Caco-2 (cell line): ENCODE results near the gene STUM. TPM values are rescaled to one million over a fixed set of nuclear protein-coding genes. Genes with fewer than 3 reads are reported as not detected.
"Not testable (repeated sequence)": the region's sequence is repeated elsewhere in the genome, so short reads cannot be mapped to it uniquely, and the experiment has no call there.

Source experiments
- BruUV-seq: library from RNA; stranded (reverse); fragments of 400-500 nt; replicated peaks from 2 replicates; lab custom pipeline; 2021; lab: Mats Ljungman, UMichigan
- CTCF ChIA-PET: fragments of 300-600 bp; sonication (Branson Sonifier 250); formaldehyde crosslinking; loops from one replicate; lab custom pipeline; 2022; ENCODE audit warnings: antibody characterized with exemption; lab: Charles Lee
- POLR2A ChIA-PET: fragments of 300-600 bp; sonication (Branson Sonifier 250); formaldehyde crosslinking; loops from one replicate; lab custom pipeline; 2022; ENCODE audit warnings: antibody characterized with exemption; lab: Charles Lee
- DNase-seq, 2 experiments: peaks; one replicate each; pipeline versions ENCODE4 v3.0.0 to v3.0.0-alpha.2; 2020 to 2022
- H3K27me3 ChIP-seq: replicated peaks from 2 replicates; pipeline ENCODE4 v1.6.0; 2011; ENCODE audit warnings: low read length; ENCODE audit not compliant: control insufficient read depth, insufficient read depth
- H3K36me3 ChIP-seq: 2 replicates; pipeline ENCODE4 v1.5.1; 2011; ENCODE audit warnings: low read length; ENCODE audit not compliant: control insufficient read depth, insufficient read depth
- H3K4me1 ChIP-seq: fragments of 250-450 bp; sonication (Bioruptor Pico); 2 replicates; pipeline ENCODE4 v1.5.1; 2020; ENCODE audit warnings: mild to moderate bottlenecking
- H3K4me3 ChIP-seq: 2 replicates; pipeline ENCODE4 v1.5.1; 2011; ENCODE audit warnings: low read depth, mild to moderate bottlenecking, control low read depth, low read length
- H3K9me3 ChIP-seq: fragments of 250-450 bp; sonication (Bioruptor Pico); 2 replicates; pipeline ENCODE4 v1.5.1; 2020; ENCODE audit warnings: mild to moderate bottlenecking, moderate library complexity
- H3K27ac Mint-ChIP-seq: one replicate; pipeline ENCODE4 v1.8.0; 2022; ENCODE audit warnings: mixed read lengths; ENCODE audit not compliant: unreplicated experiment
- H3K27me3 Mint-ChIP-seq: one replicate; pipeline ENCODE4 v1.8.0; 2022; ENCODE audit warnings: mixed read lengths; ENCODE audit not compliant: insufficient read depth, unreplicated experiment
- H3K36me3 Mint-ChIP-seq: one replicate; pipeline ENCODE4 v1.8.0; 2022; ENCODE audit warnings: mild to moderate bottlenecking, mixed read lengths; ENCODE audit not compliant: insufficient read depth, unreplicated experiment
- H3K4me1 Mint-ChIP-seq: one replicate; pipeline ENCODE4 v1.8.0; 2022; ENCODE audit warnings: low read depth, mixed read lengths; ENCODE audit not compliant: unreplicated experiment
- H3K4me3 Mint-ChIP-seq: one replicate; pipeline ENCODE4 v1.8.0; 2022; ENCODE audit warnings: mild to moderate bottlenecking, moderate library complexity, mixed read lengths; ENCODE audit not compliant: unreplicated experiment
- H3K9me3 Mint-ChIP-seq: one replicate; pipeline ENCODE4 v1.8.0; 2022; ENCODE audit warnings: mixed read lengths; ENCODE audit not compliant: unreplicated experiment
- intact Hi-C: fragments of 100-400 bp; cut with micrococcal nuclease; formaldehyde crosslinking; loops from one replicate; pipeline ENCODE4 v1.10.0; 2022; ENCODE audit not compliant: unreplicated experiment
- total RNA-seq: library from RNA; stranded (reverse); gene quantifications from 2 replicates; pipeline ENCODE4 v1.2.3, GENCODE V29; 2022
- TF ChIP-seq, protein P1 (sequence below), 2 experiments: fragments of 200-600 bp in 1 of 2; IDR thresholded peaks; 1 replicate in 1 of 2; 2 replicates in 1 of 2; pipeline versions ENCODE4 v1.5.1 to v1.8.0; 2011 to 2022; ENCODE audit warnings: antibody characterized with exemption in 1 of 2, control low read depth in 1 of 2, inconsistent platforms in 1 of 2, low read depth in 1 of 2, low read length in 1 of 2, mild to moderate bottlenecking in 1 of 2, moderate library complexity in 1 of 2; ENCODE audit not compliant: insufficient read depth in 1 of 2, severe bottlenecking in 1 of 2, unreplicated experiment in 1 of 2

Gene STUM
- total RNA-seq, 1 experiment from 2014 or later = 1.7 TPM

DNA sequence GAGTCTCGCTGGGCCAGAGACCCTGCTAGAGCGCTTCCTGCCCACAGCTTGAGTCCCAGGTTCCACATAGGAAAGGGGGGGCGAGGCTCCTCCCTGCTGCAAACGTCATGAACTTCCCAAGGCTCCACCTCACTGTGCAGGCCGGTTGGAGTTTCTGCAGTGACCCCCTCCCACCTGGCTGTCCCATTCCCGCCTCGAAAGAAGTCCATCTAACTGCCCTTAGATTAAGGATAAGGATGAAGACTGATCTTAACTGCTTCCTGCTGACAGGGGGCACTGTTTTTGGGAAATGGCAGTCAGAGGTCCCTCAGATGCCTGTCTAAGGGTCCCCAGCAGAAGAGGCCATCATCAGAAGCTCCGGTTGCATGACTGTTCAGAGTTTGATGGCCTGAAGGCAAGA is 62.7 kb downstream of the STUM start:
- no peaks in the 10 kb centered on the region for H3K36me3 Mint-ChIP-seq

DNA sequence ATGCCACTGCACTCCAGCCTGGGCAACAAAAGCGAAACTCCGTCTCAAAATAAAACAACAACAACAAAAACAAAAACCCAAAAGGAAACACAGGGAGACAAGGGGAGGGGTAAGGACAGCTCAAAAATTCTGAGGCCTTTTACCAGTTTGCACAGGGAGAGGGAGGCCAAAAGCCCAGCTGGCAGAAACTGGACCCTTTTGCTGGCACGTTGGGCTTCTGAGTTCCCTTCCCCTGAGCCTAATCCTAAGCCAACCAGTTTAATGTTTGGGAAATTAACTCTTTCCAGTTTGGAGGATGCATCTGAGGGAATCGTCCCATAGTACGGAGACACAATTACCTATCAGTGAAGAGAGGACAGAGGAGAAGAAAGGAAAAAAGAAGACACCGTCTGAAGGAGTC is 63.4 kb downstream of the STUM start:
- H3K9me3 ChIP-seq, H3K4me3 ChIP-seq, BruUV-seq, H3K4me3 Mint-ChIP-seq, DNase-seq, H3K27me3 Mint-ChIP-seq, H3K36me3 ChIP-seq, POLR2A ChIA-PET, H3K9me3 Mint-ChIP-seq, H3K36me3 Mint-ChIP-seq, H3K4me1 Mint-ChIP-seq, H3K27me3 ChIP-seq: not testable (repeated sequence)
- H3K27ac Mint-ChIP-seq = peak overlapping the region; percentile 59
- H3K4me1 ChIP-seq = peaks cover 19% of the 10 kb centered on the region
- CTCF ChIA-PET = interaction anchor here (1.8 kb wide), 1 partner anchor 14 kb away, joined by 9 read pairs; no protein-coding TSS in a partner anchor
- intact Hi-C loops = loop anchor here (5.0 kb wide), 1 partner anchor 190 kb away; no protein-coding TSS in a partner anchor

More for the DNA sequence above, 62.7 kb downstream of the STUM start:
- Histone ChIP-seq H3K4me1 (peaks cover 19% of the 10 kb centered on the region), H3K4me3 (no peak overlapping the region), H3K9me3 (no peaks in the 10 kb centered on the region), H3K27me3 (no peaks in the 10 kb centered on the region), H3K36me3 (no peaks in the 10 kb centered on the region)
- H3K9me3 Mint-ChIP-seq = no peaks in the 10 kb centered on the region
- H3K27me3 Mint-ChIP-seq = no peaks in the 10 kb centered on the region
- H3K4me1 Mint-ChIP-seq = peaks cover 6% of the 10 kb centered on the region
- CTCF ChIA-PET = no interaction called here
- no peak overlapping the region for H3K4me3 Mint-ChIP-seq
- no TSS peak for BruUV-seq
- POLR2A ChIA-PET = no interaction called here
- intact Hi-C loops = loop anchor here (5.0 kb wide), 1 partner anchor 189 kb away; no protein-coding TSS in a partner anchor
- TF ChIP-seq, protein P1, sequence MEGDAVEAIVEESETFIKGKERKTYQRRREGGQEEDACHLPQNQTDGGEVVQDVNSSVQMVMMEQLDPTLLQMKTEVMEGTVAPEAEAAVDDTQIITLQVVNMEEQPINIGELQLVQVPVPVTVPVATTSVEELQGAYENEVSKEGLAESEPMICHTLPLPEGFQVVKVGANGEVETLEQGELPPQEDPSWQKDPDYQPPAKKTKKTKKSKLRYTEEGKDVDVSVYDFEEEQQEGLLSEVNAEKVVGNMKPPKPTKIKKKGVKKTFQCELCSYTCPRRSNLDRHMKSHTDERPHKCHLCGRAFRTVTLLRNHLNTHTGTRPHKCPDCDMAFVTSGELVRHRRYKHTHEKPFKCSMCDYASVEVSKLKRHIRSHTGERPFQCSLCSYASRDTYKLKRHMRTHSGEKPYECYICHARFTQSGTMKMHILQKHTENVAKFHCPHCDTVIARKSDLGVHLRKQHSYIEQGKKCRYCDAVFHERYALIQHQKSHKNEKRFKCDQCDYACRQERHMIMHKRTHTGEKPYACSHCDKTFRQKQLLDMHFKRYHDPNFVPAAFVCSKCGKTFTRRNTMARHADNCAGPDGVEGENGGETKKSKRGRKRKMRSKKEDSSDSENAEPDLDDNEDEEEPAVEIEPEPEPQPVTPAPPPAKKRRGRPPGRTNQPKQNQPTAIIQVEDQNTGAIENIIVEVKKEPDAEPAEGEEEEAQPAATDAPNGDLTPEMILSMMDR (IDR thresholded peaks at IDR 0.05; ENCODE audit: insufficient read depth in 1 of 2, low read depth in 1 of 2, low read length in 1 of 2, severe bottlenecking in 1 of 2, unreplicated experiment in 1 of 2) = no peak
- no peak for DNase-seq
- H3K27ac Mint-ChIP-seq = no peak overlapping the region

DNA sequence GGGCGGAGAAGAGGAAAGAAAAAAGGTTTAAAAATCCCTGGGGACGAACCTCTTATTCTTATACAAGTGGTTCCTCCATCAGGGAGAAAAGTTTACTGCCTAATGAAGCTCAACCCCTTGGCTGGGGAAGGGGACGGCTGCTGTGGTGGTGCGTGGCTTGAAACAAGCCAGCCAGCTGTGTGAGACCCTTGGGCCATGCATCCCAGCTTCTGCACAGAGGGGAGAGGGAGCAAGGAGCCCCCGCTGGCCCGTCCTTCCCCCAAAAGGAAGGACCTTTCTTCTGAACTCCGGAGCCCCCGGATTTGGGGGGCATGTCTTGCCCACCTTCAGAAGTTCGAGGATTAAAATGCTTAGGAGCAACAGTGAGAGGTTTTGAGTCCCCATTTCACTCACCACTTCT is 67.3 kb downstream of the STUM start:
- Histone ChIP-seq H3K9me3 (no peaks in the 10 kb centered on the region), H3K4me1 (peaks cover 19% of the 10 kb centered on the region), H3K4me3 (no peak overlapping the region), H3K36me3 (no peaks in the 10 kb centered on the region), H3K27me3 (no peaks in the 10 kb centered on the region)
- no peak overlapping the region for H3K4me3 Mint-ChIP-seq
- TF ChIP-seq, protein P1 (IDR thresholded peaks at IDR 0.05; ENCODE audit: insufficient read depth in 1 of 2, low read depth in 1 of 2, low read length in 1 of 2, severe bottlenecking in 1 of 2, unreplicated experiment in 1 of 2) = no peak
- peaks cover 6% of the 10 kb centered on the region for H3K4me1 Mint-ChIP-seq
- BruUV-seq = no TSS peak
- no peak for DNase-seq
- ChIA-PET CTCF (interaction anchor here (0.7 kb wide), 3 partner anchors 67 to 188 kb away, joined by 3 read pairs; partner anchors contain the start of gene STUM), POLR2A (no interaction called here)
- no peaks in the 10 kb centered on the region for H3K27me3 Mint-ChIP-seq
- peaks cover 11% of the 10 kb centered on the region for H3K9me3 Mint-ChIP-seq
- H3K36me3 Mint-ChIP-seq = no peaks in the 10 kb centered on the region
- intact Hi-C loops = no loop called here
- H3K27ac Mint-ChIP-seq = no peak overlapping the region
